ENCODE data around the gene ARIH2. TPM values are rescaled to one million over a fixed set of nuclear protein-coding genes. Genes with fewer than 3 reads are reported as not detected.

The ARIH2 gene
- polyA plus RNA-seq, 1 donor (not counting 4 experiments of a cell fraction or from before 2014, with no cell fraction given) = 66.7 TPM

DNA sequence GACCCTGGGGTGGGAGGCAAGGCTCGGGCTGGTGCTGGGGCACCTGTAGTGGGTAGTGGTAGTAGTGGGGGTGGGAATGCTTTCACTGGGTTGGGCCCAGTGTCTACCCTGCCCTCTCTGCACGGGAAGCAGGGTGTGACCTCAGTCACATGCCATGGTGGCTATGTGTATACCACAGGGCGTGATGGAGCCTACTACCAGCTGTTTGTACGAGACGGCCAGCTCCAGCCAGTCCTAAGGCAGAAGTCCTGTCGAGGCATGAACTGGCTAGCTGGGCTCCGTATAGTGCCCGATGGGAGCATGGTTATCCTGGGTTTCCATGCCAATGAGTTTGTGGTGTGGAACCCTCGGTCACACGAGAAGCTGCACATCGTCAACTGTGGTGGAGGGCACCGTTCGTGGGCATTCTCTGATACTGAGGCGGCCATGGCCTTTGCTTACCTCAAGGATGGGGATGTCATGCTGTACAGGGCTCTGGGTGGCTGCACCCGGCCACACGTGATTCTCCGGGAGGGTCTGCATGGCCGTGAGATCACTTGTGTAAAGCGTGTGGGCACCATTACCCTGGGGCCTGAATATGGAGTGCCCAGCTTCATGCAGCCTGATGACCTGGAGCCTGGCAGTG lies 94.6 kb downstream of the ARIH2 start:
- TF ChIP-seq, protein P1, sequence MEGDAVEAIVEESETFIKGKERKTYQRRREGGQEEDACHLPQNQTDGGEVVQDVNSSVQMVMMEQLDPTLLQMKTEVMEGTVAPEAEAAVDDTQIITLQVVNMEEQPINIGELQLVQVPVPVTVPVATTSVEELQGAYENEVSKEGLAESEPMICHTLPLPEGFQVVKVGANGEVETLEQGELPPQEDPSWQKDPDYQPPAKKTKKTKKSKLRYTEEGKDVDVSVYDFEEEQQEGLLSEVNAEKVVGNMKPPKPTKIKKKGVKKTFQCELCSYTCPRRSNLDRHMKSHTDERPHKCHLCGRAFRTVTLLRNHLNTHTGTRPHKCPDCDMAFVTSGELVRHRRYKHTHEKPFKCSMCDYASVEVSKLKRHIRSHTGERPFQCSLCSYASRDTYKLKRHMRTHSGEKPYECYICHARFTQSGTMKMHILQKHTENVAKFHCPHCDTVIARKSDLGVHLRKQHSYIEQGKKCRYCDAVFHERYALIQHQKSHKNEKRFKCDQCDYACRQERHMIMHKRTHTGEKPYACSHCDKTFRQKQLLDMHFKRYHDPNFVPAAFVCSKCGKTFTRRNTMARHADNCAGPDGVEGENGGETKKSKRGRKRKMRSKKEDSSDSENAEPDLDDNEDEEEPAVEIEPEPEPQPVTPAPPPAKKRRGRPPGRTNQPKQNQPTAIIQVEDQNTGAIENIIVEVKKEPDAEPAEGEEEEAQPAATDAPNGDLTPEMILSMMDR (optimal IDR thresholded peaks at IDR 0.05 in 1 of 3, IDR thresholded peaks at IDR 0.05 in 1 of 3, conservative IDR thresholded peaks at IDR 0.05 in 1 of 3; ENCODE audit: extremely low read depth in 1 of 3, insufficient read depth in 2 of 3, low read length in 3 of 3) = no peak
- TF ChIP-seq EZH2 (IDR thresholded peaks at IDR 0.05; ENCODE audit: low read length) = no peak
- no peak overlapping the region for H3K27ac ChIP-seq (ENCODE audit: control insufficient read depth, insufficient read depth, low read length)
- H3K36me3 ChIP-seq (ENCODE audit: control insufficient read depth in 2 of 2, extremely low read depth in 1 of 2, insufficient read depth in 2 of 2, low read length in 2 of 2) = peaks cover 15 to 52% of the 10 kb centered on the region in 2 experiments
- peaks cover 44% of the 10 kb centered on the region for H3K79me2 ChIP-seq (ENCODE audit: control insufficient read depth, insufficient read depth, low read length)
- H3K4me2 ChIP-seq (ENCODE audit: control insufficient read depth, extremely low read depth, insufficient read depth, low read depth, low read length) = no peak overlapping the region
- H3K4me1 ChIP-seq (ENCODE audit: control insufficient read depth, extremely low read depth, insufficient read depth, low read length) = peaks cover 22% of the 10 kb centered on the region
- H4K20me1 ChIP-seq (ENCODE audit: control insufficient read depth, extremely low read depth, insufficient read depth, low read length) = peaks cover 27% of the 10 kb centered on the region
- H3K4me3 ChIP-seq (ENCODE audit: control insufficient read depth in 2 of 3, extremely low read depth in 1 of 3, insufficient read depth in 2 of 3, low read depth in 1 of 3, low read length in 3 of 3) = no peak overlapping the region
- H3K9me1 ChIP-seq (ENCODE audit: control insufficient read depth, extremely low read depth, insufficient read depth, low read length) = peaks cover 11% of the 10 kb centered on the region
- H3K9me3 ChIP-seq (ENCODE audit: control insufficient read depth, low read depth, low read length) = no peaks in the 10 kb centered on the region
- H3K9ac ChIP-seq (ENCODE audit: control insufficient read depth, extremely low read depth, insufficient read depth, low read length) = no peak overlapping the region
- dilution Hi-C loops (cut with MboI; ENCODE audit: extremely low pct_ligation_motif_present, low sequenced_read_pairs) = no loop called here
- DNase-seq (ENCODE audit: low read depth, low spot score) (no peak), FAIRE-seq (no peak)
- H2AFZ ChIP-seq (ENCODE audit: control insufficient read depth, low read length) = no peak overlapping the region
- H3K27me3 ChIP-seq (ENCODE audit: control insufficient read depth, extremely low read depth, insufficient read depth, low read length) = no peaks in the 10 kb centered on the region

DNA sequence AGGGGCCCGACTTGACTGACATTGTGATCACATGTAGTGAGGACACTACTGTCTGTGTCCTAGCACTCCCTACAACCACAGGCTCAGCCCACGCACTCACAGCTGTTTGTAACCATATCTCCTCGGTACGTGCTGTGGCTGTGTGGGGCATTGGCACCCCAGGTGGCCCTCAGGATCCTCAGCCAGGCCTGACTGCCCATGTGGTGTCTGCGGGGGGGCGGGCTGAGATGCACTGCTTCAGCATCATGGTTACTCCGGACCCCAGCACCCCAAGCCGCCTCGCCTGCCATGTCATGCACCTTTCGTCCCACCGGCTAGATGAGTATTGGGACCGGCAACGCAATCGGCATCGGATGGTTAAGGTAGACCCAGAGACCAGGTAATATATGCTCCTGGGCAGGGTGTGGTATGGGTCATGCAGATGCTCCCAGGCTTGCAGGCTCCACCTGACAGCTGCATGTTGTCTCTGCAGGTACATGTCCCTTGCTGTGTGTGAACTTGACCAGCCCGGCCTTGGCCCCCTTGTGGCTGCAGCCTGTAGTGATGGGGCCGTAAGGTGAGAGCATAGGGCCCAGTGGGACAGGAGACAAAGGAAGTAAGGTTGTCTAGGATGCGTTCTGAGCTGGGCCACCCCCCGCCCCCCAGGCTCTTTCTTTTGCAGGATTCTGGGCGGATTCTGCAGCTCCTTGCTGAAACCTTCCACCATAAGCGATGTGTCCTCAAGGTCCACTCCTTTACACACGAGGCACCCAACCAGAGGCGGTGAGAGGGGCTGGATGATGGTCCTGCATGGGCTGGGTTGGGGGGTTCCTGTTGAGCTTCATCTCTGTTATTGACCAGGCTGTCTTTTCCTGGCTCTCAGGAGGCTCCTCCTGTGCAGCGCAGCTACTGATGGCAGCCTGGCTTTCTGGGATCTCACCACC lies 95.4 kb downstream of the ARIH2 start:
- H3K4me1 ChIP-seq (ENCODE audit: control insufficient read depth, extremely low read depth, insufficient read depth, low read length) = peaks cover 20% of the 10 kb centered on the region
- DNase-seq (ENCODE audit: low read depth, low spot score) = no peak
- H3K27me3 ChIP-seq (ENCODE audit: control insufficient read depth, extremely low read depth, insufficient read depth, low read length) = no peaks in the 10 kb centered on the region
- dilution Hi-C loops (cut with MboI; ENCODE audit: extremely low pct_ligation_motif_present, low sequenced_read_pairs) = no loop called here
- no peak overlapping the region for H3K4me3 ChIP-seq (ENCODE audit: control insufficient read depth in 2 of 3, extremely low read depth in 1 of 3, insufficient read depth in 2 of 3, low read depth in 1 of 3, low read length in 3 of 3)
- H3K79me2 ChIP-seq (ENCODE audit: control insufficient read depth, insufficient read depth, low read length) = peaks cover 38% of the 10 kb centered on the region
- peaks cover 27% of the 10 kb centered on the region for H4K20me1 ChIP-seq (ENCODE audit: control insufficient read depth, extremely low read depth, insufficient read depth, low read length)
- no peak for TF ChIP-seq EZH2 (IDR thresholded peaks at IDR 0.05; ENCODE audit: low read length)
- TF ChIP-seq, protein P1 (optimal IDR thresholded peaks at IDR 0.05 in 1 of 3, IDR thresholded peaks at IDR 0.05 in 1 of 3, conservative IDR thresholded peaks at IDR 0.05 in 1 of 3; ENCODE audit: extremely low read depth in 1 of 3, insufficient read depth in 2 of 3, low read length in 3 of 3) = peak in 2 of 3 experiments; percentile 61 to 68
- peaks cover 15 to 52% of the 10 kb centered on the region in 2 experiments for H3K36me3 ChIP-seq (ENCODE audit: control insufficient read depth in 2 of 2, extremely low read depth in 1 of 2, insufficient read depth in 2 of 2, low read length in 2 of 2)
- H3K9me1 ChIP-seq (ENCODE audit: control insufficient read depth, extremely low read depth, insufficient read depth, low read length) = peaks cover 8% of the 10 kb centered on the region
- H2AFZ ChIP-seq (ENCODE audit: control insufficient read depth, low read length) = no peak overlapping the region
- no peak overlapping the region for H3K9ac ChIP-seq (ENCODE audit: control insufficient read depth, extremely low read depth, insufficient read depth, low read length)
- no peak overlapping the region for H3K27ac ChIP-seq (ENCODE audit: control insufficient read depth, insufficient read depth, low read length)
- H3K9me3 ChIP-seq (ENCODE audit: control insufficient read depth, low read depth, low read length) = no peaks in the 10 kb centered on the region
- FAIRE-seq = no peak
- H3K4me2 ChIP-seq (ENCODE audit: control insufficient read depth, extremely low read depth, insufficient read depth, low read depth, low read length) = no peak overlapping the region

All from keratinocyte (primary cell).